A673 (cell line): ENCODE data around the gene KISS1. TPM values are rescaled to one million over a fixed set of nuclear protein-coding genes. Genes with fewer than 3 reads are reported as not detected.

Experiments used
- BruUV-seq: library from RNA; stranded (reverse); fragments of 400-500 nt; replicated peaks from 2 replicates; lab custom pipeline; 2021; lab: Mats Ljungman, UMichigan
- CTCF ChIA-PET: fragments of 300-600 bp; sonication (Branson Sonifier 250); formaldehyde crosslinking; loops from one replicate; lab custom pipeline; 2022; ENCODE audit warnings: antibody characterized with exemption; lab: Charles Lee
- POLR2A ChIA-PET: fragments of 300-600 bp; sonication (Branson Sonifier 250); formaldehyde crosslinking; loops from one replicate; lab custom pipeline; 2022; ENCODE audit warnings: antibody characterized with exemption; ENCODE audit not compliant: low non-redundant PET; lab: Charles Lee
- DNase-seq: peaks from one replicate; pipeline ENCODE4 v3.0.0-alpha.2; 2015; ENCODE audit warnings: low spot score
- H3K27ac ChIP-seq: fragments of 200-600 bp; sonication (generic); 2 replicates; pipeline ENCODE4 v1.5.1; 2016; ENCODE audit warnings: mixed run types, low read depth, mild to moderate bottlenecking, mixed read lengths, antibody characterized with exemption, low read length; ENCODE audit not compliant: poor library complexity, severe bottlenecking
- H3K27me3 ChIP-seq: fragments of 200-600 bp; sonication (generic); replicated peaks from 2 replicates; pipeline ENCODE4 v1.6.1; 2017; ENCODE audit warnings: mixed run types, low read depth, mild to moderate bottlenecking, mixed read lengths, antibody characterized with exemption, low read length; ENCODE audit not compliant: insufficient read depth, poor library complexity
- H3K36me3 ChIP-seq: fragments of 200-600 bp; sonication (generic); 2 replicates; pipeline ENCODE4 v1.6.1; 2016; ENCODE audit warnings: mixed run types, mild to moderate bottlenecking, mixed read lengths, antibody characterized with exemption, low read length; ENCODE audit not compliant: insufficient read depth, poor library complexity, severe bottlenecking
- H3K4me1 ChIP-seq: fragments of 200-600 bp; sonication (generic); 2 replicates; pipeline ENCODE4 v1.6.1; 2017; ENCODE audit warnings: mixed run types, mild to moderate bottlenecking, mixed read lengths, antibody characterized with exemption, low read length; ENCODE audit not compliant: insufficient read depth, poor library complexity, severe bottlenecking
- H3K4me3 ChIP-seq: fragments of 200-600 bp; sonication (generic); 2 replicates; pipeline ENCODE4 v1.5.1; 2016; ENCODE audit warnings: low read depth, mixed run types, mild to moderate bottlenecking, mixed read lengths, low read length; ENCODE audit not compliant: poor library complexity, severe bottlenecking
- H3K9me3 ChIP-seq: fragments of 200-600 bp; sonication (generic); 2 replicates; pipeline ENCODE4 v1.6.1; 2016; ENCODE audit warnings: mixed run types, low read depth, mild to moderate bottlenecking, mixed read lengths, antibody characterized with exemption, low read length; ENCODE audit not compliant: poor library complexity, severe bottlenecking
- CTCF ChIP-seq: fragments of 300-800, 200-600 bp; sonication (generic); conservative IDR thresholded peaks from 2 replicates; pipeline ENCODE4 v1.5.1; 2017; ENCODE audit warnings: low read depth, mild to moderate bottlenecking, antibody characterized with exemption, low read length, moderate library complexity, mixed read lengths
- EZH2 ChIP-seq: fragments of 200-600 bp; sonication (generic); IDR thresholded peaks from 2 replicates; pipeline ENCODE4 v1.6.1; 2017; ENCODE audit warnings: borderline replicate concordance, low read depth, mild to moderate bottlenecking, mixed read lengths, antibody characterized with exemption, low read length; ENCODE audit not compliant: poor library complexity, severe bottlenecking
- intact Hi-C: fragments of 100-400 bp; cut with micrococcal nuclease; formaldehyde crosslinking; loops from one replicate; pipeline ENCODE4 v1.10.0; 2022; ENCODE audit not compliant: unreplicated experiment
- total RNA-seq: library from RNA; stranded (reverse); gene quantifications from 2 replicates; pipeline ENCODE4 v1.2.3, GENCODE V29; 2021

The KISS1 gene
- total RNA-seq, 1 experiment from 2014 or later = not detected

GRCh38 chr1:204191456-204191855 lies 4.8 kb downstream of the KISS1 start:
- intact Hi-C loops = no loop called here
- POLR2A ChIA-PET = interaction anchor here (0.6 kb wide), 1 partner anchor 392 kb away, joined by 4 read pairs; no protein-coding TSS in a partner anchor

GRCh38 chr1:204190212-204191211 lies 5.8 kb downstream of the KISS1 start:
- Histone ChIP-seq H3K36me3 (no peaks in the 10 kb centered on the region), H3K9me3 (no peaks in the 10 kb centered on the region), H3K27ac (no peak overlapping the region), H3K4me3 (peak overlapping the region; percentile 23), H3K27me3 (peaks cover 20% of the 10 kb centered on the region), H3K4me1 (peaks cover 14% of the 10 kb centered on the region)
- intact Hi-C loops = no loop called here
- BruUV-seq = no TSS peak
- DNase-seq = peak; percentile 35
- TF ChIP-seq EZH2 (no peak), CTCF (no peak)
- ChIA-PET CTCF (no interaction called here), POLR2A (interaction anchor here (0.5 to 0.6 kb wide), 2 partner anchors 316 to 391 kb away, joined by 3 to 4 read pairs; no protein-coding TSS in a partner anchor)

More at GRCh38 chr1:204191456-204191855, 4.8 kb downstream of the KISS1 start:
- TF ChIP-seq CTCF (no peak), EZH2 (no peak)
- H3K4me3 ChIP-seq = no peak overlapping the region
- H3K36me3 ChIP-seq = no peaks in the 10 kb centered on the region
- peaks cover 20% of the 10 kb centered on the region for H3K27me3 ChIP-seq
- CTCF ChIA-PET = no interaction called here
- BruUV-seq = no TSS peak
- H3K27ac ChIP-seq = no peak overlapping the region
- H3K4me1 ChIP-seq = peaks cover 14% of the 10 kb centered on the region
- H3K9me3 ChIP-seq = no peaks in the 10 kb centered on the region
- DNase-seq = no peak

GRCh38 chr1:204188959-204189639 lies 7.2 kb downstream of the KISS1 start:
- intact Hi-C loops = no loop called here
- Histone ChIP-seq H3K27ac (no peak overlapping the region), H3K36me3 (no peaks in the 10 kb centered on the region), H3K27me3 (peaks cover 20% of the 10 kb centered on the region), H3K4me1 (peaks cover 14% of the 10 kb centered on the region), H3K9me3 (no peaks in the 10 kb centered on the region), H3K4me3 (no peak overlapping the region)
- no peak for DNase-seq
- BruUV-seq = no TSS peak
- ChIA-PET POLR2A (no interaction called here), CTCF (no interaction called here)
- TF ChIP-seq CTCF (no peak), EZH2 (no peak)
